H1 (cell line): ENCODE measurements around the gene FKRP. TPM values are rescaled to one million over a fixed set of nuclear protein-coding genes. Genes with fewer than 3 reads are reported as not detected.

Source experiments
- CTCF ChIA-PET: fragments of 300-600 bp; sonication (Branson Sonifier 250); formaldehyde crosslinking; loops from one replicate; lab custom pipeline; 2021; ENCODE audit not compliant: partially characterized antibody; lab: Charles Lee
- POLR2A ChIA-PET: fragments of 300-600 bp; sonication (Branson Sonifier 250); formaldehyde crosslinking; loops from one replicate; lab custom pipeline; 2021; ENCODE audit warnings: inconsistent platforms; ENCODE audit not compliant: partially characterized antibody; lab: Charles Lee
- DNase-seq, 2 experiments: peaks; one replicate each; pipeline versions ENCODE4 v3.0.0 to v3.0.0-alpha.2; 2010 to 2022; ENCODE audit warnings: low spot score in 2 of 2, low read depth in 1 of 2, mixed read lengths in 1 of 2
- FAIRE-seq: peaks from 2 replicates; lab custom pipeline; 2011; peaks lifted over from hg19 to GRCh38; lab: Jason Lieb, UNC
- H2AFZ ChIP-seq: 2 replicates; pipeline ENCODE4 v1.8.1; 2012; ENCODE audit warnings: low read length, inconsistent platforms
- H2AK5ac ChIP-seq: 2 replicates; pipeline ENCODE4 v1.6.1; 2013; ENCODE audit warnings: low read depth, low read length
- H2BK120ac ChIP-seq: replicated peaks from 2 replicates; pipeline ENCODE3; 2013; ENCODE audit warnings: low read depth, low read length, inconsistent platforms
- H2BK12ac ChIP-seq: 2 replicates; pipeline ENCODE4 v1.6.1; 2013; ENCODE audit warnings: low read depth, low read length
- H2BK15ac ChIP-seq: 2 replicates; pipeline ENCODE4 v1.6.1; 2013; ENCODE audit warnings: low read length
- H2BK20ac ChIP-seq: 2 replicates; pipeline ENCODE4 v1.6.1; 2013; ENCODE audit warnings: low read length
- H2BK5ac ChIP-seq: 2 replicates; pipeline ENCODE4 v1.6.1; 2013; ENCODE audit warnings: low read depth, low read length
- H3K14ac ChIP-seq: 2 replicates; pipeline ENCODE4 v1.6.1; 2013; ENCODE audit warnings: inconsistent platforms; ENCODE audit not compliant: insufficient read length
- H3K18ac ChIP-seq: 2 replicates; pipeline ENCODE4 v1.6.1; 2013; ENCODE audit warnings: low read length; ENCODE audit errors: extremely low read depth
- H3K23ac ChIP-seq: 2 replicates; pipeline ENCODE4 v1.6.1; 2013; ENCODE audit warnings: inconsistent platforms; ENCODE audit not compliant: insufficient read length
- H3K23me2 ChIP-seq: 2 replicates; pipeline ENCODE4 v1.6.1; 2013; ENCODE audit warnings: low read depth, low read length
- H3K27ac ChIP-seq: 2 replicates; pipeline ENCODE4 v1.6.1; 2011; ENCODE audit warnings: low read depth, low read length, inconsistent platforms
- H3K27me3 ChIP-seq, 4 experiments: replicated peaks in 1 of 4; 1 replicate in 1 of 4; 2 replicates in 3 of 4; pipeline versions ENCODE4 v1.6.1 to v1.8.1; 2011 to 2013; ENCODE audit warnings: low read length in 3 of 4, mild to moderate bottlenecking in 3 of 4, inconsistent platforms in 2 of 4, mixed read lengths in 2 of 4, moderate library complexity in 1 of 4; ENCODE audit not compliant: control insufficient read depth in 3 of 4, insufficient read depth in 3 of 4; ENCODE audit errors: extremely low read depth in 1 of 4
- H3K36me3 ChIP-seq, 4 experiments: 2 replicates each; pipeline versions ENCODE4 v1.6.1 to v1.8.1; 2011 to 2013; ENCODE audit warnings: mild to moderate bottlenecking in 4 of 4, low read length in 3 of 4, moderate library complexity in 2 of 4, control low read depth in 1 of 4, inconsistent platforms in 1 of 4; ENCODE audit not compliant: insufficient read depth in 4 of 4, control insufficient read depth in 2 of 4
- H3K4ac ChIP-seq: replicated peaks from 2 replicates; pipeline ENCODE3; 2013; ENCODE audit warnings: low read length, low read depth, mixed read lengths, inconsistent platforms; ENCODE audit not compliant: insufficient read length
- H3K4me1 ChIP-seq, 4 experiments: replicated peaks in 1 of 4; 1 replicate in 1 of 4; 2 replicates in 3 of 4; pipeline versions ENCODE4 v1.6.1 to v1.8.1; 2011 to 2013; ENCODE audit warnings: low read length in 3 of 4, inconsistent platforms in 2 of 4, mixed read lengths in 1 of 4; ENCODE audit not compliant: insufficient read depth in 4 of 4, control insufficient read depth in 3 of 4
- H3K4me2 ChIP-seq, 2 experiments: 2 replicates each; pipeline versions ENCODE4 v1.6.1 to v1.8.1; 2011 to 2013; ENCODE audit warnings: low read depth in 2 of 2, low read length in 2 of 2, control low read depth in 1 of 2, inconsistent platforms in 1 of 2, mild to moderate bottlenecking in 1 of 2; ENCODE audit not compliant: insufficient read depth in 1 of 2
- H3K4me3 ChIP-seq, 4 experiments: fragments of 200-600, 300-600 bp in 1 of 4; sonication (generic), shearing (Covaris generic), sonication (Bioruptor Twin) in 1 of 4; 2 replicates each; pipeline versions ENCODE4 v1.5.1 to v1.8.1; 2011 to 2016; ENCODE audit warnings: low read length in 4 of 4, low read depth in 3 of 4, control low read depth in 2 of 4, inconsistent platforms in 2 of 4, mild to moderate bottlenecking in 2 of 4, mixed read lengths in 1 of 4, moderate library complexity in 1 of 4; ENCODE audit not compliant: insufficient read depth in 2 of 4; ENCODE audit errors: extremely low read depth in 1 of 4
- H3K56ac ChIP-seq: replicated peaks from 2 replicates; pipeline ENCODE3; 2013; ENCODE audit warnings: low read depth, mild to moderate bottlenecking, mixed read lengths, low read length, inconsistent platforms; ENCODE audit not compliant: insufficient read length
- H3K79me1 ChIP-seq: 2 replicates; pipeline ENCODE4 v1.6.1; 2013; ENCODE audit warnings: low read depth, low read length, control low read depth
- H3K79me2 ChIP-seq, 2 experiments: 2 replicates each; pipeline versions ENCODE4 v1.6.1 to v1.8.1; 2012 to 2013; ENCODE audit warnings: low read length in 2 of 2, mild to moderate bottlenecking in 2 of 2, inconsistent platforms in 1 of 2; ENCODE audit not compliant: insufficient read depth in 2 of 2, control insufficient read depth in 1 of 2
- H3K9ac ChIP-seq, 4 experiments: replicated peaks in 1 of 4; 1 replicate in 1 of 4; 2 replicates in 3 of 4; pipeline versions ENCODE4 v1.6.1 to v1.8.1; 2011 to 2013; ENCODE audit warnings: low read depth in 3 of 4, low read length in 3 of 4, control low read depth in 2 of 4, mild to moderate bottlenecking in 2 of 4, moderate library complexity in 2 of 4, inconsistent platforms in 1 of 4; ENCODE audit errors: extremely low read depth in 1 of 4
- H3K9me3 ChIP-seq, 2 experiments: 2 replicates each; pipeline versions ENCODE4 v1.6.1 to v1.8.1; 2012 to 2013; ENCODE audit warnings: mild to moderate bottlenecking in 2 of 2, moderate library complexity in 2 of 2, control low read depth in 1 of 2, inconsistent platforms in 1 of 2, low read depth in 1 of 2, low read length in 1 of 2, mixed read lengths in 1 of 2; ENCODE audit not compliant: insufficient read depth in 2 of 2
- H4K20me1 ChIP-seq, 2 experiments: replicated peaks in 1 of 2; 2 replicates each; pipeline versions ENCODE3 to v1.8.1; 2011 to 2013; ENCODE audit warnings: inconsistent platforms in 2 of 2, low read length in 2 of 2, mild to moderate bottlenecking in 1 of 2; ENCODE audit not compliant: insufficient read depth in 2 of 2, control insufficient read depth in 1 of 2
- H4K5ac ChIP-seq: 2 replicates; pipeline ENCODE4 v1.6.1; 2013; ENCODE audit warnings: low read length, low read depth, mixed read lengths, inconsistent platforms; ENCODE audit not compliant: insufficient read length
- H4K8ac ChIP-seq: 2 replicates; pipeline ENCODE4 v1.8.0; 2013; ENCODE audit warnings: mild to moderate bottlenecking, moderate library complexity, low read length, inconsistent platforms; ENCODE audit not compliant: insufficient read depth; ENCODE audit errors: extremely low read depth
- H4K91ac ChIP-seq: replicated peaks from 2 replicates; pipeline ENCODE3; 2013; ENCODE audit warnings: low read length, mixed read lengths, inconsistent platforms; ENCODE audit not compliant: insufficient read length
- BCL11A ChIP-seq, 2 experiments: IDR thresholded peaks; one replicate each; pipeline ENCODE4 v1.6.1; 2011; ENCODE audit warnings: low read depth in 2 of 2, low read length in 2 of 2, mild to moderate bottlenecking in 2 of 2
- CEBPB ChIP-seq: IDR thresholded peaks from 2 replicates; pipeline ENCODE4 v1.6.1; 2012; ENCODE audit warnings: low read depth, low read length
- CTBP2 ChIP-seq: IDR thresholded peaks from 2 replicates; pipeline ENCODE4 v1.7.0; 2011; ENCODE audit warnings: borderline replicate concordance, mild to moderate bottlenecking, moderate library complexity, mixed read lengths, low read length; ENCODE audit not compliant: insufficient read depth, insufficient read length
- GABPA ChIP-seq: IDR thresholded peaks from 2 replicates; pipeline ENCODE4 v1.6.1; 2011; ENCODE audit warnings: mild to moderate bottlenecking, low read length, moderate library complexity, borderline replicate concordance; ENCODE audit not compliant: insufficient read depth
- GTF2F1 ChIP-seq: IDR thresholded peaks from 2 replicates; pipeline ENCODE4 v1.6.1; 2012; ENCODE audit warnings: low read depth, low read length, improper control_type of control experiment, borderline replicate concordance
- KDM4A ChIP-seq: IDR thresholded peaks from one replicate; pipeline ENCODE4 v1.7.1; 2012; ENCODE audit warnings: low read depth, mild to moderate bottlenecking, moderate library complexity, low read length, inconsistent platforms; ENCODE audit not compliant: severe bottlenecking
- POU5F1 ChIP-seq: IDR thresholded peaks from 2 replicates; pipeline ENCODE4 v1.6.1; 2011; ENCODE audit warnings: low read depth, mild to moderate bottlenecking, low read length, moderate library complexity
- RAD21 ChIP-seq, 2 experiments: IDR thresholded peaks in 1 of 2; conservative IDR thresholded peaks in 1 of 2; 2 replicates each; pipeline ENCODE4 v1.6.1; 2011; ENCODE audit warnings: low read depth in 2 of 2, low read length in 2 of 2, improper control_type of control experiment in 1 of 2, inconsistent platforms in 1 of 2, mild to moderate bottlenecking in 1 of 2, moderate library complexity in 1 of 2
- SP4 ChIP-seq: IDR thresholded peaks from 2 replicates; pipeline ENCODE4 v1.6.1; 2012; ENCODE audit warnings: low read length, inconsistent platforms
- SUZ12 ChIP-seq: fragments of 200-600 bp; sonication (generic); IDR thresholded peaks from 2 replicates; pipeline ENCODE4 v1.6.1; 2012; ENCODE audit warnings: mild to moderate bottlenecking, inconsistent platforms, low read length, moderate library complexity, mixed read lengths
- TBP ChIP-seq: IDR thresholded peaks from 2 replicates; pipeline ENCODE4 v1.6.1; 2011; ENCODE audit warnings: low read depth, low read length, improper control_type of control experiment
- TCF12 ChIP-seq: IDR thresholded peaks from 2 replicates; pipeline ENCODE4 v1.6.1; 2011; ENCODE audit warnings: low read depth, mild to moderate bottlenecking, low read length
- ZNF274 ChIP-seq: IDR thresholded peaks from 2 replicates; pipeline ENCODE4 v1.7.0; 2012; ENCODE audit warnings: low read length, borderline replicate concordance; ENCODE audit errors: extremely low read depth
- WGBS, 2 experiments: shearing (Covaris generic) in 1 of 2; methylation state at CpG; one replicate each; pipeline versions ENCODE4 v1.1.6 to v1.1.7; 2013 to 2015; ENCODE audit warnings: low lambda C conversion rate in 2 of 2, mixed read lengths in 2 of 2, inconsistent platforms in 1 of 2, low coverage in 1 of 2, missing lambda C conversion rate in 1 of 2; ENCODE audit not compliant: insufficient replicate concordance in 2 of 2, insufficient coverage in 1 of 2, insufficient read length in 1 of 2; ENCODE audit errors: extremely low coverage in 1 of 2, missing lambda C conversion rate in 1 of 2; 5-methylcytosine and 5-hydroxymethylcytosine counted together
- polyA plus RNA-seq, 7 experiments: library from polyadenylated mRNA; depleted of rRNA in 3 of 7; stranded (reverse) in 5 of 7; unstranded in 2 of 7; fragments of >200 nt in 5 of 7; fragments of 200-250 nt in 2 of 7; gene quantifications; 1 replicate in 5 of 7; 2 replicates in 1 of 7; 4 replicates in 1 of 7; pipeline versions ENCODE4 v1.2.1 to v1.2.3, GENCODE V29; 2011 to 2013; ENCODE audit warnings: missing spikeins in 2 of 7, mixed read lengths in 2 of 7
- total RNA-seq: library from RNA; stranded (reverse); fragmentation: NEBNext Ultra II Directional; extraction: Animal tissue kit (Norgen Biotek cat#: 25700); gene quantifications from 2 replicates; pipeline ENCODE4 v1.2.1, GENCODE V29; 2021

The FKRP gene
- total and polyA plus RNA-seq, 2 of the 8 experiments (the other 6 are each of a cell fraction or from before 2014, with no cell fraction given): 17.1 to 24.4 TPM

DNA sequence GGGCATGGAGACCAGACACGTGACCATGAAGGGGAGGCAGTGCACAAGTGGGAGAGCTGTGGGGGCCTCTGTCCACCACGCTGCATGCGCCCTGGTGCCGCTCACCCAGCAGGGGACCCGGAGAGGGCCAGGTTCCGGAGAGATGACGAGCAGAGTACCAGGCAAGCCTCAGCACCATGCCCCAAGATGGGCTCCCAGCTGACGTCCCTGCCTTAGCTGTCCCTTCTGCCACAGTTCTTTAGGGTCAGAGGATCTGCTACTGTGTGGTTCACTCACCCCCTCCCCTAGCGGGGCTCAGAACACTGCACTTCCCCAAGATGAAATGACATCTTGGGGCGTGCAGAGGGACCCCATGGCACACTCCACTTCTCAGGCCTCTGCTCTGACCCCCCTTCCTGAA, 19.3 kb upstream of the FKRP start:
- H3K4ac ChIP-seq: no peak overlapping the region
- no peak overlapping the region for H2BK120ac ChIP-seq
- H2BK12ac ChIP-seq: no peak overlapping the region
- no peaks in the 10 kb centered on the region for H3K27me3 ChIP-seq
- H3K23ac ChIP-seq: no peak overlapping the region
- no peak overlapping the region for H4K5ac ChIP-seq
- H3K4me3 ChIP-seq: no peak overlapping the region
- peaks cover 0 to 9% of the 10 kb centered on the region in 2 experiments; a peak in 1 of 4 replicates for H3K79me2 ChIP-seq
- no peak overlapping the region for H3K56ac ChIP-seq
- ChIA-PET CTCF (interaction anchor here (1.0 to 15.8 kb wide), 4 partner anchors 14 to 24 kb away, joined by 4 to 188 read pairs (median 47); no protein-coding TSS in a partner anchor), POLR2A (interaction anchor here (1.1 kb wide), 1 partner anchor 16 kb away, joined by 3 read pairs; no protein-coding TSS in a partner anchor)
- no peaks in the 10 kb centered on the region for H3K9me3 ChIP-seq
- no peak overlapping the region for H3K14ac ChIP-seq
- peaks cover 35 to 78% (median 65%) of the 10 kb centered on the region in 4 experiments for H3K36me3 ChIP-seq
- peaks cover 23 to 46% of the 10 kb centered on the region in 2 experiments for H4K20me1 ChIP-seq
- H3K79me1 ChIP-seq: peaks cover 8% of the 10 kb centered on the region
- no peaks in the 10 kb centered on the region for H3K23me2 ChIP-seq
- WGBS, 2 experiments: 93% methylated on average over 10 of the region's 10 CpGs; no CpG with 5 or more reads in 1 of the 2 experiments
- peaks cover 0 to 3% (median 0%) of the 10 kb centered on the region in 4 experiments; a peak in 4 of 7 replicates for H3K4me1 ChIP-seq
- FAIRE-seq (no peak), DNase-seq (no peak)
- H2BK20ac ChIP-seq: no peak overlapping the region
- H3K9ac ChIP-seq: no peak overlapping the region
- no peak overlapping the region for H3K4me2 ChIP-seq
- no peak overlapping the region for H2AFZ ChIP-seq
- H3K27ac ChIP-seq: peak overlapping the region; percentile 32; the same call in 1 of the 2 replicates
- H4K8ac ChIP-seq: no peak overlapping the region
- H3K18ac ChIP-seq: no peak overlapping the region
- no peak overlapping the region for H2BK5ac ChIP-seq
- H2BK15ac ChIP-seq: no peak overlapping the region
- no peak overlapping the region for H2AK5ac ChIP-seq
- no peak overlapping the region for H4K91ac ChIP-seq
- TF ChIP-seq RAD21 (IDR thresholded peaks at IDR 0.05 in 1 of 2, conservative IDR thresholded peaks at IDR 0.05 in 1 of 2; ENCODE audit: low read depth in 2 of 2, low read length in 2 of 2) (no peak), SP4 (no peak), CEBPB (no peak), TBP (no peak), KDM4A (no peak), BCL11A (IDR thresholded peaks at IDR 0.05; ENCODE audit: low read depth in 2 of 2, low read length in 2 of 2) (no peak), CTBP2 (no peak), GTF2F1 (no peak), GABPA (no peak), POU5F1 (no peak), SUZ12 (no peak), ZNF274 (no peak), TCF12 (no peak)
